ENCODE measurements around the gene RSPO1. TPM values are rescaled to one million over a fixed set of nuclear protein-coding genes. Genes with fewer than 3 reads are reported as not detected.
"Not testable (repeated sequence)": the region's sequence is repeated elsewhere in the genome, so short reads cannot be mapped to it uniquely, and the experiment has no call there.

RSPO1 gene
- polyA plus RNA-seq, 3 donors from 2014 or later = not detected

GRCh38 chr1:37596182-37596667 is 38.5 kb downstream of the RSPO1 start:
- no peak for DNase-seq

GRCh38 chr1:37595440-37596181 is 39.1 kb downstream of the RSPO1 start, which contains the start of gene GNL2:
Gene GNL2, minus strand, starts transcription at chr1:37595937. Its CDS starts 115 bp downstream, at chr1:37595822.
- Mint-ChIP-seq H3K27me3 (ENCODE audit: low read depth in 3 of 3) (peaks cover 0 to 9% (median 6%) of the 10 kb centered on the region in 3 donors), H3K36me3 (peaks cover 0 to 10% (median 9%) of the 10 kb centered on the region in 3 donors), H3K27ac (peak within 1 kb of the TSS; percentile 98 to 100 (median 100)), H3K4me3 (peak within 1 kb of the TSS; percentile 99 to 100 (median 100)), H3K4me1 (peaks cover 23 to 47% of the 10 kb centered on the region in 2 donors), H3K9me3 (no peaks in the 10 kb centered on the region)
- peak; percentile 97 to 99 (median 98) for DNase-seq

More at GRCh38 chr1:37596182-37596667, 38.5 kb downstream of the RSPO1 start:
- Mint-ChIP-seq H3K36me3 (peaks cover 0 to 4% (median 3%) of the 10 kb centered on the region in 3 donors), H3K4me1 (peaks cover 23 to 42% of the 10 kb centered on the region in 2 donors), H3K27me3 (ENCODE audit: low read depth in 3 of 3) (peaks cover 0 to 9% (median 6%) of the 10 kb centered on the region in 3 donors), H3K9me3 (no peaks in the 10 kb centered on the region), H3K27ac (peak overlapping the region; percentile 98 to 100 (median 100)), H3K4me3 (peak overlapping the region; percentile 99 to 100 (median 100))

- Mint-ChIP-seq H3K36me3 (peaks cover 0 to 20% (median 15%) of the 10 kb centered on the region in 3 donors), H3K9me3 (no peaks in the 10 kb centered on the region), H3K4me3 (peak overlapping the region in 2 of 5 donors; percentile 15 to 44), H3K27me3 (ENCODE audit: low read depth in 3 of 3) (peaks cover 2 to 9% (median 6%) of the 10 kb centered on the region in 3 donors), H3K4me1 (peaks cover 23 to 47% of the 10 kb centered on the region in 2 donors), H3K27ac (peak overlapping the region in 2 of 6 donors; percentile 39 to 71)
- no peak for DNase-seq
Observed at GRCh38 chr1:37593726-37594125, 41.0 kb downstream of the RSPO1 start.

GRCh38 chr1:37588939-37589338 is 45.8 kb downstream of the RSPO1 start:
- Mint-ChIP-seq H3K27ac (no peak overlapping the region), H3K27me3 (ENCODE audit: low read depth in 3 of 3) (peaks cover 0 to 2% (median 0%) of the 10 kb centered on the region in 3 donors), H3K4me3 (no peak overlapping the region), H3K36me3 (peaks cover 4 to 53% (median 31%) of the 10 kb centered on the region in 3 donors), H3K4me1 (peaks cover under 1 to 19% of the 10 kb centered on the region in 2 donors), H3K9me3 (no peaks in the 10 kb centered on the region)
- no peak for DNase-seq

GRCh38 chr1:37584544-37584943 is 50.1 kb downstream of the RSPO1 start:
- not testable (repeated sequence) for H3K4me3 Mint-ChIP-seq; H3K27me3 Mint-ChIP-seq (ENCODE audit: low read depth in 3 of 3); H3K9me3 Mint-ChIP-seq; H3K27ac Mint-ChIP-seq; DNase-seq; H3K4me1 Mint-ChIP-seq
- peaks cover 10 to 66% (median 34%) of the 10 kb centered on the region in 3 donors for H3K36me3 Mint-ChIP-seq

- H3K4me1 Mint-ChIP-seq = no peaks in the 10 kb centered on the region
- no peak overlapping the region for H3K4me3 Mint-ChIP-seq
- DNase-seq = no peak
- peaks cover 35 to 78% (median 49%) of the 10 kb centered on the region in 3 donors for H3K36me3 Mint-ChIP-seq
- H3K27ac Mint-ChIP-seq = peak overlapping the region in 1 of 6 donors; percentile 31
- H3K9me3 Mint-ChIP-seq = no peaks in the 10 kb centered on the region
- H3K27me3 Mint-ChIP-seq (ENCODE audit: low read depth in 3 of 3) = no peaks in the 10 kb centered on the region
Observed at GRCh38 chr1:37575692-37576091, 59.0 kb downstream of the RSPO1 start.

- Mint-ChIP-seq H3K27me3 (ENCODE audit: low read depth in 3 of 3) (no peaks in the 10 kb centered on the region), H3K27ac (no peak overlapping the region), H3K36me3 (peaks cover 36 to 74% (median 51%) of the 10 kb centered on the region in 3 donors), H3K4me3 (no peak overlapping the region), H3K4me1 (no peaks in the 10 kb centered on the region), H3K9me3 (no peaks in the 10 kb centered on the region)
- DNase-seq = no peak
Observed at GRCh38 chr1:37574834-37575480, 59.7 kb downstream of the RSPO1 start.

GRCh38 chr1:37570528-37571334 is 64.0 kb downstream of the RSPO1 start:
- Mint-ChIP-seq H3K9me3 (no peaks in the 10 kb centered on the region), H3K4me3 (no peak overlapping the region), H3K36me3 (peaks cover 42 to 84% (median 67%) of the 10 kb centered on the region in 3 donors)

GRCh38 chr1:37567023-37567422 is 67.7 kb downstream of the RSPO1 start:
- no peak overlapping the region for H3K27ac Mint-ChIP-seq
- no peaks in the 10 kb centered on the region for H3K9me3 Mint-ChIP-seq
- peaks cover 24 to 64% (median 42%) of the 10 kb centered on the region in 3 donors for H3K36me3 Mint-ChIP-seq
- no peak for DNase-seq
- H3K4me1 Mint-ChIP-seq = no peaks in the 10 kb centered on the region
- H3K27me3 Mint-ChIP-seq (ENCODE audit: low read depth in 3 of 3) = peaks cover 0 to 3% (median 0%) of the 10 kb centered on the region in 3 donors
- no peak overlapping the region for H3K4me3 Mint-ChIP-seq

More at GRCh38 chr1:37570528-37571334, 64.0 kb downstream of the RSPO1 start:
- no peaks in the 10 kb centered on the region for H3K4me1 Mint-ChIP-seq
- DNase-seq = no peak
- H3K27ac Mint-ChIP-seq = peak overlapping the region in 1 of 6 donors; percentile 13
- no peaks in the 10 kb centered on the region for H3K27me3 Mint-ChIP-seq (ENCODE audit: low read depth in 3 of 3)

- peaks cover 18 to 47% (median 31%) of the 10 kb centered on the region in 3 donors for H3K36me3 Mint-ChIP-seq
- H3K4me1 Mint-ChIP-seq = no peaks in the 10 kb centered on the region
- no peak for DNase-seq
- H3K4me3 Mint-ChIP-seq = no peak overlapping the region
- no peak overlapping the region for H3K27ac Mint-ChIP-seq
- H3K27me3 Mint-ChIP-seq (ENCODE audit: low read depth in 3 of 3) = peaks cover 0 to 3% (median 0%) of the 10 kb centered on the region in 3 donors
- no peaks in the 10 kb centered on the region for H3K9me3 Mint-ChIP-seq
Observed at GRCh38 chr1:37564892-37565291, 69.8 kb downstream of the RSPO1 start.

GRCh38 chr1:37562984-37563383 is 71.7 kb downstream of the RSPO1 start:
- H3K4me3 Mint-ChIP-seq = no peak overlapping the region
- peak overlapping the region in 1 of 6 donors; percentile 2 for H3K27ac Mint-ChIP-seq
- no peak for DNase-seq
- no peaks in the 10 kb centered on the region for H3K9me3 Mint-ChIP-seq
- peaks cover 0 to 4% (median 3%) of the 10 kb centered on the region in 3 donors for H3K27me3 Mint-ChIP-seq (ENCODE audit: low read depth in 3 of 3)
- no peaks in the 10 kb centered on the region for H3K4me1 Mint-ChIP-seq
- peaks cover 6 to 30% (median 16%) of the 10 kb centered on the region in 3 donors for H3K36me3 Mint-ChIP-seq

Data from immature natural killer cell (primary cell).